ENCODE results near the gene PRPSAP2. TPM values are rescaled to one million over a fixed set of nuclear protein-coding genes. Genes with fewer than 3 reads are reported as not detected.

PRPSAP2 gene
- polyA plus RNA-seq, 1 donor (not counting 4 experiments of a cell fraction or from before 2014, with no cell fraction given) = 39.1 TPM

DNA sequence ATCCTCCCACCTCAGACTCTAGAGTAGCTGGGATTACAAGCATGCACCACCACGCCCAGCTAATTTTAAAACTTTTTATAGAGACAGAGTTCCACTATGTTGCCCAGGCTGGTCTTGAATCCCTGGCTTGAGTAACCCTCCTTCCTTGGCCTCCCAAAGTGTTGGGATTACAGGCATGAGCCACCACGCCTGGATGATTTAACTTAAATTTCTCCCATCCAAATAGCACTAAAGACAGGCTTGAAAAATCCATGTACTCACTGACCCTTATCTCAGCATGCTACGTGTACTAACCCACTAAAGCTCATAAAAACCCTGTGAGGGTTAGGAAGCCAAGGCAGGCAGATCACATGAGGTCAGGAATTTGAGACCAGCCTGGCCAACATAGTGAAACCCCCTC lies 98.7 kb downstream of the PRPSAP2 start:
- peaks cover 1% of the 10 kb centered on the region for H3K4me1 ChIP-seq (ENCODE audit: control insufficient read depth, extremely low read depth, insufficient read depth, low read length)
- DNase-seq (ENCODE audit: low read depth, low spot score) (no peak), FAIRE-seq (no peak)
- H3K27ac ChIP-seq (ENCODE audit: control insufficient read depth, insufficient read depth, low read length) = no peak overlapping the region
- H3K4me3 ChIP-seq (ENCODE audit: control insufficient read depth in 2 of 3, extremely low read depth in 1 of 3, insufficient read depth in 2 of 3, low read depth in 1 of 3, low read length in 3 of 3) = no peak overlapping the region
- no peaks in the 10 kb centered on the region for H3K9me3 ChIP-seq (ENCODE audit: control insufficient read depth, low read depth, low read length)
- no peaks in the 10 kb centered on the region for H3K79me2 ChIP-seq (ENCODE audit: control insufficient read depth, insufficient read depth, low read length)
- no peaks in the 10 kb centered on the region for H3K9me1 ChIP-seq (ENCODE audit: control insufficient read depth, extremely low read depth, insufficient read depth, low read length)
- H3K4me2 ChIP-seq (ENCODE audit: control insufficient read depth, extremely low read depth, insufficient read depth, low read depth, low read length) = no peak overlapping the region
- no peak overlapping the region for H2AFZ ChIP-seq (ENCODE audit: control insufficient read depth, low read length)
- H3K36me3 ChIP-seq (ENCODE audit: control insufficient read depth in 2 of 2, extremely low read depth in 1 of 2, insufficient read depth in 2 of 2, low read length in 2 of 2) = no peaks in the 10 kb centered on the region
- no peak for TF ChIP-seq EZH2 (IDR thresholded peaks at IDR 0.05; ENCODE audit: low read length)
- TF ChIP-seq, protein P1, sequence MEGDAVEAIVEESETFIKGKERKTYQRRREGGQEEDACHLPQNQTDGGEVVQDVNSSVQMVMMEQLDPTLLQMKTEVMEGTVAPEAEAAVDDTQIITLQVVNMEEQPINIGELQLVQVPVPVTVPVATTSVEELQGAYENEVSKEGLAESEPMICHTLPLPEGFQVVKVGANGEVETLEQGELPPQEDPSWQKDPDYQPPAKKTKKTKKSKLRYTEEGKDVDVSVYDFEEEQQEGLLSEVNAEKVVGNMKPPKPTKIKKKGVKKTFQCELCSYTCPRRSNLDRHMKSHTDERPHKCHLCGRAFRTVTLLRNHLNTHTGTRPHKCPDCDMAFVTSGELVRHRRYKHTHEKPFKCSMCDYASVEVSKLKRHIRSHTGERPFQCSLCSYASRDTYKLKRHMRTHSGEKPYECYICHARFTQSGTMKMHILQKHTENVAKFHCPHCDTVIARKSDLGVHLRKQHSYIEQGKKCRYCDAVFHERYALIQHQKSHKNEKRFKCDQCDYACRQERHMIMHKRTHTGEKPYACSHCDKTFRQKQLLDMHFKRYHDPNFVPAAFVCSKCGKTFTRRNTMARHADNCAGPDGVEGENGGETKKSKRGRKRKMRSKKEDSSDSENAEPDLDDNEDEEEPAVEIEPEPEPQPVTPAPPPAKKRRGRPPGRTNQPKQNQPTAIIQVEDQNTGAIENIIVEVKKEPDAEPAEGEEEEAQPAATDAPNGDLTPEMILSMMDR (optimal IDR thresholded peaks at IDR 0.05 in 1 of 3, IDR thresholded peaks at IDR 0.05 in 1 of 3, conservative IDR thresholded peaks at IDR 0.05 in 1 of 3; ENCODE audit: extremely low read depth in 1 of 3, insufficient read depth in 2 of 3, low read length in 3 of 3) = no peak
- H3K27me3 ChIP-seq (ENCODE audit: control insufficient read depth, extremely low read depth, insufficient read depth, low read length) = no peaks in the 10 kb centered on the region
- H4K20me1 ChIP-seq (ENCODE audit: control insufficient read depth, extremely low read depth, insufficient read depth, low read length) = no peaks in the 10 kb centered on the region
- dilution Hi-C loops (cut with MboI; ENCODE audit: extremely low pct_ligation_motif_present, low sequenced_read_pairs) = no loop called here
- H3K9ac ChIP-seq (ENCODE audit: control insufficient read depth, extremely low read depth, insufficient read depth, low read length) = no peak overlapping the region

DNA sequence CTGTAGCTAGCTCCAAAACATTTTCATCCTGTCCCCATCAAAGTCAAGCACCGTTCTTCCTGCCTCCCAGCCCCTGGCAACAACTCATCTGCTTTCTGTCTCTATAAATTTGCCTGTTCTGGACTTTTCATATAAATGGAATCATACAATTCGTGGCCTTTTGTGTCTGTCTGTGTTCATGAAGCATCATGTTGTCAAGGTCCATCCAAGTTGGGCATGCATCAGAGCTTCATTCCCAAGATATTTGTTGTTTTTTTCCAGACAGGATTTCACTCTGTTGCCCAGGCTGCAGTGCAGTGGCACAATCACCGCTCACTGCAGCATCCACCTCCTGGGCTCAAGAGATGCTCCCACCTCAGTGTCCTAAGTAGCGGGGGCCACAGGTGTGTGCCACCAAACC lies 99.9 kb downstream of the PRPSAP2 start:
- Histone ChIP-seq H3K4me3 (ENCODE audit: control insufficient read depth in 2 of 3, extremely low read depth in 1 of 3, insufficient read depth in 2 of 3, low read depth in 1 of 3, low read length in 3 of 3) (no peak overlapping the region), H3K9me3 (ENCODE audit: control insufficient read depth, low read depth, low read length) (no peaks in the 10 kb centered on the region), H3K4me2 (ENCODE audit: control insufficient read depth, extremely low read depth, insufficient read depth, low read depth, low read length) (no peak overlapping the region), H3K27ac (ENCODE audit: control insufficient read depth, insufficient read depth, low read length) (no peak overlapping the region), H3K4me1 (ENCODE audit: control insufficient read depth, extremely low read depth, insufficient read depth, low read length) (peaks cover 9% of the 10 kb centered on the region), H3K9me1 (ENCODE audit: control insufficient read depth, extremely low read depth, insufficient read depth, low read length) (no peaks in the 10 kb centered on the region), H2AFZ (ENCODE audit: control insufficient read depth, low read length) (no peak overlapping the region), H4K20me1 (ENCODE audit: control insufficient read depth, extremely low read depth, insufficient read depth, low read length) (no peaks in the 10 kb centered on the region), H3K79me2 (ENCODE audit: control insufficient read depth, insufficient read depth, low read length) (no peaks in the 10 kb centered on the region), H3K9ac (ENCODE audit: control insufficient read depth, extremely low read depth, insufficient read depth, low read length) (no peak overlapping the region), H3K27me3 (ENCODE audit: control insufficient read depth, extremely low read depth, insufficient read depth, low read length) (no peaks in the 10 kb centered on the region), H3K36me3 (ENCODE audit: control insufficient read depth in 2 of 2, extremely low read depth in 1 of 2, insufficient read depth in 2 of 2, low read length in 2 of 2) (no peaks in the 10 kb centered on the region)
- DNase-seq (ENCODE audit: low read depth, low spot score) = no peak
- no peak for FAIRE-seq
- TF ChIP-seq EZH2 (IDR thresholded peaks at IDR 0.05; ENCODE audit: low read length) = no peak
- TF ChIP-seq, protein P1 (optimal IDR thresholded peaks at IDR 0.05 in 1 of 3, IDR thresholded peaks at IDR 0.05 in 1 of 3, conservative IDR thresholded peaks at IDR 0.05 in 1 of 3; ENCODE audit: extremely low read depth in 1 of 3, insufficient read depth in 2 of 3, low read length in 3 of 3) = no peak
- dilution Hi-C loops (cut with MboI; ENCODE audit: extremely low pct_ligation_motif_present, low sequenced_read_pairs) = no loop called here
